Gastrocnemius medialis (tissue), 4 donors: ENCODE results near the gene PHF11. TPM values are rescaled to one million over a fixed set of nuclear protein-coding genes. Genes with fewer than 3 reads are reported as not detected.

Source experiments
- ATAC-seq, 2 donors: fragments of 150-250 bp; one replicate each; pipeline ENCODE4 v1.9.1; 2016
- DNase-seq, 2 donors: peaks; one replicate each; pipeline ENCODE4 v3.0.0-alpha.2; 2019
- H3K27ac ChIP-seq, 4 donors: fragments of 200-600 bp; sonication (generic); 1 replicate in 1 of 4; 2 replicates in 3 of 4; pipeline ENCODE4 v1.5.1; 2016 to 2018; ENCODE audit warnings: mild to moderate bottlenecking in 2 of 4, moderate library complexity in 1 of 4
- H3K27me3 ChIP-seq, 3 donors: fragments of 200-600 bp; sonication (generic) in 2 of 3; 1 replicate in 1 of 3; 2 replicates in 2 of 3; pipeline versions ENCODE4 v1.5.1 to v1.6.0; 2016 to 2019; ENCODE audit warnings: mild to moderate bottlenecking in 1 of 3, moderate library complexity in 1 of 3
- H3K36me3 ChIP-seq, 2 donors: fragments of 200-600 bp; sonication (generic) in 1 of 2; one replicate each; pipeline ENCODE4 v1.5.1; 2017 to 2018
- H3K4me1 ChIP-seq, 2 donors: fragments of 200-600 bp; sonication (generic) in 1 of 2; one replicate each; pipeline ENCODE4 v1.5.1; 2016 to 2017; ENCODE audit warnings: mild to moderate bottlenecking in 2 of 2
- H3K4me3 ChIP-seq, 4 donors: fragments of 200-600 bp; sonication (generic) in 3 of 4; 1 replicate in 1 of 4; 2 replicates in 3 of 4; pipeline ENCODE4 v1.5.1; 2016 to 2019; ENCODE audit warnings: mild to moderate bottlenecking in 2 of 4
- H3K9me3 ChIP-seq, 3 donors: fragments of 200-600 bp; sonication (generic) in 2 of 3; 1 replicate in 1 of 3; 2 replicates in 2 of 3; pipeline ENCODE4 v1.5.1; 2016 to 2019
- CTCF ChIP-seq, 5 experiments: fragments of 450-650 bp in 3 of 5; fragments of 200-600 bp in 2 of 5; sonication (generic) in 2 of 5; IDR thresholded peaks in 4 of 5; conservative IDR thresholded peaks in 1 of 5; 1 replicate in 4 of 5; 2 replicates in 1 of 5; pipeline ENCODE4 v1.5.1; 2016 to 2019; ENCODE audit warnings: antibody characterized with exemption in 5 of 5, mild to moderate bottlenecking in 3 of 5, moderate library complexity in 3 of 5
- POLR2A ChIP-seq, 2 donors: fragments of 450-650 bp; IDR thresholded peaks; one replicate each; pipeline ENCODE4 v1.6.1; 2017; ENCODE audit warnings: antibody characterized with exemption in 2 of 2, mild to moderate bottlenecking in 2 of 2, moderate library complexity in 2 of 2
- in situ Hi-C, 4 donors: fragments of 200-750 bp; cut with MboI; loops; one replicate each; pipeline versions ENCODE4 v1.15.0 to v1.8.0; 2017; ENCODE audit warnings: low sequenced_read_pairs in 4 of 4
- intact Hi-C: fragments of 100-400 bp; cut with DNase I; formaldehyde crosslinking; loops from one replicate; pipeline ENCODE4 v1.15.1; 2023; ENCODE audit warnings: low total_unique reads
- total RNA-seq, 4 donors: library from RNA; depleted of rRNA; stranded (reverse); fragments of >200 nt; gene quantifications; one replicate each; pipeline versions ENCODE4 v1.1.0 to v1.2.3, GENCODE V29; 2016

The PHF11 gene
- total RNA-seq, 4 donors from 2014 or later: 6.5 to 17.7 (median 13.8) TPM

- in situ Hi-C loops (no loop called here), intact Hi-C loops (no loop called here)
- Histone ChIP-seq H3K9me3 (no peaks in the 10 kb centered on the region), H3K27ac (no peak overlapping the region), H3K27me3 (no peaks in the 10 kb centered on the region), H3K4me1 (no peaks in the 10 kb centered on the region), H3K36me3 (peaks cover 0 to 5% of the 10 kb centered on the region in 2 donors), H3K4me3 (no peak overlapping the region)
- ATAC-seq (no peak), DNase-seq (no peak)
- TF ChIP-seq POLR2A (IDR thresholded peaks at IDR 0.05) (no peak), CTCF (IDR thresholded peaks at IDR 0.05 in 4 of 5, conservative IDR thresholded peaks at IDR 0.05 in 1 of 5) (no peak)
Observed at GRCh38 chr13:49452725-49453457, 42.9 kb upstream of the PHF11 start.

GRCh38 chr13:49453465-49453864, 42.3 kb upstream of the PHF11 start:
- intact Hi-C loops (no loop called here), in situ Hi-C loops (no loop called here)
- H3K36me3 ChIP-seq: peaks cover 0 to 5% of the 10 kb centered on the region in 2 donors
- no peaks in the 10 kb centered on the region for H3K9me3 ChIP-seq
- H3K27ac ChIP-seq: no peak overlapping the region
- no peak overlapping the region for H3K4me3 ChIP-seq
- no peaks in the 10 kb centered on the region for H3K27me3 ChIP-seq
- no peaks in the 10 kb centered on the region for H3K4me1 ChIP-seq
- ATAC-seq (no peak), DNase-seq (no peak)
- no peak for TF ChIP-seq CTCF (IDR thresholded peaks at IDR 0.05 in 4 of 5, conservative IDR thresholded peaks at IDR 0.05 in 1 of 5)
- TF ChIP-seq POLR2A (IDR thresholded peaks at IDR 0.05): no peak

- peaks cover 0 to 5% of the 10 kb centered on the region in 2 donors for H3K36me3 ChIP-seq
- H3K4me3 ChIP-seq: no peak overlapping the region
- ATAC-seq (no peak), DNase-seq (no peak)
- no peaks in the 10 kb centered on the region for H3K27me3 ChIP-seq
- TF ChIP-seq POLR2A (IDR thresholded peaks at IDR 0.05) (no peak), CTCF (IDR thresholded peaks at IDR 0.05 in 4 of 5, conservative IDR thresholded peaks at IDR 0.05 in 1 of 5) (no peak)
- intact Hi-C loops (no loop called here), in situ Hi-C loops (no loop called here)
- no peaks in the 10 kb centered on the region for H3K9me3 ChIP-seq
- no peaks in the 10 kb centered on the region for H3K4me1 ChIP-seq
- H3K27ac ChIP-seq: no peak overlapping the region
Observed at GRCh38 chr13:49454388-49455006, 41.3 kb upstream of the PHF11 start.

- intact Hi-C loops (no loop called here), in situ Hi-C loops (no loop called here)
- Histone ChIP-seq H3K27me3 (no peaks in the 10 kb centered on the region), H3K27ac (no peak overlapping the region), H3K4me1 (no peaks in the 10 kb centered on the region), H3K36me3 (peaks cover 0 to 5% of the 10 kb centered on the region in 2 donors), H3K9me3 (no peaks in the 10 kb centered on the region), H3K4me3 (no peak overlapping the region)
- TF ChIP-seq CTCF (IDR thresholded peaks at IDR 0.05 in 4 of 5, conservative IDR thresholded peaks at IDR 0.05 in 1 of 5) (no peak), POLR2A (IDR thresholded peaks at IDR 0.05) (no peak)
- no peak for ATAC-seq
- no peak for DNase-seq
Observed at GRCh38 chr13:49455007-49455398, 40.8 kb upstream of the PHF11 start.
